Smooth muscle cell (in vitro differentiated cells): ENCODE results near the gene RAB35. TPM values are rescaled to one million over a fixed set of nuclear protein-coding genes. Genes with fewer than 3 reads are reported as not detected.

Source experiments
- DNase-seq: peaks from one replicate; lab custom pipeline; 2025; ENCODE audit not compliant: unreplicated experiment; lab: John Stamatoyannopoulos, UW
- H2AFZ ChIP-seq: fragments of 200-600 bp; sonication (generic); 2 replicates; pipeline ENCODE4 v1.6.0; 2016; ENCODE audit warnings: antibody characterized with exemption, low read depth, mild to moderate bottlenecking
- H3F3A ChIP-seq: fragments of 200-600 bp; sonication (generic); 2 replicates; pipeline ENCODE4 v1.6.0; 2017; ENCODE audit warnings: antibody characterized with exemption, low read depth
- H3K27ac ChIP-seq: fragments of 200-600 bp; sonication (generic); 2 replicates; pipeline ENCODE4 v1.5.1; 2016; ENCODE audit warnings: low read depth, mild to moderate bottlenecking
- H3K27me3 ChIP-seq: fragments of 200-600 bp; sonication (generic); 2 replicates; pipeline ENCODE4 v1.6.1; 2016; ENCODE audit warnings: low read depth, mild to moderate bottlenecking
- H3K36me3 ChIP-seq: fragments of 200-600 bp; sonication (generic); 2 replicates; pipeline ENCODE4 v1.5.1; 2016; ENCODE audit warnings: low read depth
- H3K4me1 ChIP-seq: fragments of 200-600 bp; sonication (generic); 2 replicates; pipeline ENCODE4 v1.5.1; 2016; ENCODE audit warnings: low read depth
- H3K4me2 ChIP-seq: fragments of 200-600 bp; sonication (generic); 2 replicates; pipeline ENCODE4 v1.6.0; 2016; ENCODE audit warnings: mild to moderate bottlenecking
- H3K4me3 ChIP-seq: fragments of 200-600 bp; sonication (generic); 2 replicates; pipeline ENCODE4 v1.5.1; 2016; ENCODE audit warnings: mild to moderate bottlenecking
- H3K79me2 ChIP-seq: fragments of 200-600 bp; sonication (generic); 2 replicates; pipeline ENCODE4 v1.6.0; 2016; ENCODE audit warnings: low read depth, mild to moderate bottlenecking
- H3K9ac ChIP-seq: fragments of 200-600 bp; sonication (generic); 2 replicates; pipeline ENCODE4 v1.6.0; 2016; ENCODE audit warnings: low read depth
- H3K9me3 ChIP-seq: fragments of 200-600 bp; sonication (generic); replicated peaks from 2 replicates; pipeline ENCODE4 v1.5.1; 2016; ENCODE audit warnings: low read depth
- H4K20me1 ChIP-seq: fragments of 200-600 bp; sonication (generic); 2 replicates; pipeline ENCODE4 v1.6.0; 2016; ENCODE audit warnings: low read depth
- CTCF ChIP-seq: fragments of 200-600 bp; sonication (generic); IDR thresholded peaks from 2 replicates; pipeline ENCODE4 v1.5.1; 2017; ENCODE audit warnings: borderline replicate concordance, mild to moderate bottlenecking, antibody characterized with exemption; ENCODE audit not compliant: insufficient read depth, poor library complexity, severe bottlenecking
- WGBS: methylation state at CpG from one replicate; pipeline ENCODE4 v1.1.7; 2016; ENCODE audit warnings: low lambda C conversion rate; 5-methylcytosine and 5-hydroxymethylcytosine counted together
- polyA plus RNA-seq: library from polyadenylated mRNA; unstranded; fragments of >200 nt; fragmentation: Nextera tagmentation; extraction: Ambion mirVana; gene quantifications from 2 replicates; pipeline ENCODE4 v1.2.1, GENCODE V29; 2016
- total RNA-seq: library from RNA; depleted of rRNA; stranded (reverse); fragments of >200 nt; gene quantifications from 2 replicates; pipeline ENCODE4 v1.2.3, GENCODE V29; 2014

The RAB35 gene
- total and polyA plus RNA-seq, 2 experiments from 2014 or later, result 19.1 to 19.3 TPM

DNA sequence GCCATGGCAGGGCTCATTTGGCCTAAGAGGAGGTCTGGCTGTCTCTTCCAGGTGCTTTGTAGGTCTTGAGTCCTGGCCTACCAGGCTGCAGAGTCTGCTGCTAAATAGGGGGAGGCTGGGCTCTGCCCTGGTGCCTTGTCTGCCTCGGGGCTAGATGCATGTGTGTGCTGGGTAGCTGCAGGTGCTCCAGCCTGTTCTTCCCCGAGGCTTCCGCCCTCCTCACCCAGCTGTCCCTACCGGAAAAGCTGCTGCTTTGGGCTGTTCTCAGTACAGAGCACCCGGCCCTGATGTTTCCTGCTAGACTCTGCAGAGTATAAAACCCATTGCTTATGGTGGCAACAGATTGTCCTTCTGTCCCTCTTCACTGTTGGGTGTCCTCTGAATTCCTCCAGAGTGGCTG lies 37.7 kb downstream of the RAB35 start:
- H2AFZ ChIP-seq, result no peak overlapping the region
- 66% methylated on average over 5 of the region's 5 CpGs for WGBS
- H3K36me3 ChIP-seq, result no peaks in the 10 kb centered on the region
- no peak overlapping the region for H3K4me2 ChIP-seq
- no peaks in the 10 kb centered on the region for H3K27me3 ChIP-seq
- no peak for DNase-seq
- H3F3A ChIP-seq, result no peaks in the 10 kb centered on the region
- H3K9ac ChIP-seq, result no peak overlapping the region
- no peak overlapping the region for H3K27ac ChIP-seq
- H3K4me1 ChIP-seq, result no peaks in the 10 kb centered on the region
- no peak overlapping the region for H3K4me3 ChIP-seq
- H3K9me3 ChIP-seq, result no peaks in the 10 kb centered on the region
- TF ChIP-seq CTCF, result no peak
- no peaks in the 10 kb centered on the region for H4K20me1 ChIP-seq
- no peaks in the 10 kb centered on the region for H3K79me2 ChIP-seq

DNA sequence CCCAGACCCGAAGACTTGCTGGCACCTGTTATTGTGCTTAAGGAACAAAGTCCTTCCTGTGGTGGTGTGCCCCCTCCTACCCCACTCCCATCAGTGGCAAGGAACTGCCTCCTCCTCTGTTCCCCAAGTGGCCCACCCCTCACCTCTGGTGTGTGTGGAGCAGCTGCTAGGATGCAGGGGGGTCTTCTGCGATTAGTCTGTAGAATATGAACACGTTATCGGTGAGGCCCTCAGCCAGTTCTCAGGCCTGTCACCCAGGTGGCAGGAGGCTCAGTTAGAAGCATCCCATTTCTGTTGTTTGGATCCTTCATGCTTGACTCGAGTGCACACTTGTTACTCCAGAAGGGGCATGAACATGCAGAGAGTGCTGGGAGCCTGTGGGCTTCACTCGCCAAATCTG lies 39.3 kb downstream of the RAB35 start:
- Histone ChIP-seq H3K4me2 (no peak overlapping the region), H3K36me3 (no peaks in the 10 kb centered on the region), H3K79me2 (no peaks in the 10 kb centered on the region), H3F3A (no peaks in the 10 kb centered on the region), H3K27ac (no peak overlapping the region), H3K27me3 (no peaks in the 10 kb centered on the region), H3K9me3 (no peaks in the 10 kb centered on the region), H3K4me3 (no peak overlapping the region), H3K9ac (no peak overlapping the region), H2AFZ (no peak overlapping the region), H4K20me1 (no peaks in the 10 kb centered on the region), H3K4me1 (no peaks in the 10 kb centered on the region)
- WGBS, result 92% methylated on average over 6 of the region's 6 CpGs
- DNase-seq, result no peak
- no peak for TF ChIP-seq CTCF

GRCh38 chr12:120076651-120077050 lies 39.9 kb downstream of the RAB35 start:
- 97% methylated on average over 6 of the region's 6 CpGs for WGBS
- Histone ChIP-seq H3K9me3 (no peaks in the 10 kb centered on the region), H4K20me1 (no peaks in the 10 kb centered on the region), H3K4me2 (no peak overlapping the region), H3K9ac (no peak overlapping the region), H3K4me3 (no peak overlapping the region), H2AFZ (no peak overlapping the region), H3K36me3 (no peaks in the 10 kb centered on the region), H3F3A (no peaks in the 10 kb centered on the region), H3K27ac (no peak overlapping the region), H3K4me1 (no peaks in the 10 kb centered on the region), H3K79me2 (no peaks in the 10 kb centered on the region), H3K27me3 (no peaks in the 10 kb centered on the region)
- DNase-seq, result no peak
- no peak for TF ChIP-seq CTCF

DNA sequence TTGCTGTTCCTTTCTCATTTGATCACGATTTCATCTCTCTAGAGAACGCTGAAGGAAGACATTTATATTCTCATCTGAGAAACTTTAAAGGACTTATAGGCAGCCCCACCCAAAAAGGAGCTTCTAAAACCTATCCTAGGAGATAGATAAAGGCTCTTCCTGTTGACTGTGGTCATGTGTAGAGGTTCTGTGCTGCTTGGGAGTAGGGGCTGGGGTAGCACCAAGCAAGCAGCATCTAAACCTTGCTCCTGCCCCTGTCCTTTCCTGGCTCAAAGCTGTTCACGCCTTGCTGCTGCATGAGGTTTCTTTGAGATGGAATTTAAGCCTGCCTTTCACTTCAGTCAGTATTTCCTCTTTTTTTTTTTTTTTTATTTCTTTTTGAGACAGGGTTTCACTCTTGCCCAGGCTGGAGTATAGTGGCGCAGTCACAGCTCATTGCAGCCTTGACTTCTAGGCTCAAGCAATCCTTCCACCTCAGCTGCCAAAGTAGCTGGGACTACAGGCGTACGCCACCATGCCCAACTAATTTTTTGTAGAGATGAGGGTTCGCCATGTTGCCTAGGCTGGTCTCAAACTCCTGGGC lies 41.4 kb downstream of the RAB35 start:
- Histone ChIP-seq H3F3A (no peaks in the 10 kb centered on the region), H2AFZ (no peak overlapping the region), H4K20me1 (no peaks in the 10 kb centered on the region), H3K4me1 (no peaks in the 10 kb centered on the region), H3K9me3 (no peaks in the 10 kb centered on the region), H3K9ac (no peak overlapping the region), H3K36me3 (no peaks in the 10 kb centered on the region), H3K79me2 (no peaks in the 10 kb centered on the region), H3K4me2 (no peak overlapping the region), H3K27ac (no peak overlapping the region), H3K4me3 (no peak overlapping the region), H3K27me3 (no peaks in the 10 kb centered on the region)
- no peak for DNase-seq
- WGBS, result 96% methylated on average over 7 of the region's 7 CpGs
- no peak for TF ChIP-seq CTCF
